ENCODE results near the gene TRUB1.
"Not testable (repeated sequence)": the region's sequence is repeated elsewhere in the genome, so short reads cannot be mapped to it uniquely, and the experiment has no call there.

The TRUB1 gene

DNA sequence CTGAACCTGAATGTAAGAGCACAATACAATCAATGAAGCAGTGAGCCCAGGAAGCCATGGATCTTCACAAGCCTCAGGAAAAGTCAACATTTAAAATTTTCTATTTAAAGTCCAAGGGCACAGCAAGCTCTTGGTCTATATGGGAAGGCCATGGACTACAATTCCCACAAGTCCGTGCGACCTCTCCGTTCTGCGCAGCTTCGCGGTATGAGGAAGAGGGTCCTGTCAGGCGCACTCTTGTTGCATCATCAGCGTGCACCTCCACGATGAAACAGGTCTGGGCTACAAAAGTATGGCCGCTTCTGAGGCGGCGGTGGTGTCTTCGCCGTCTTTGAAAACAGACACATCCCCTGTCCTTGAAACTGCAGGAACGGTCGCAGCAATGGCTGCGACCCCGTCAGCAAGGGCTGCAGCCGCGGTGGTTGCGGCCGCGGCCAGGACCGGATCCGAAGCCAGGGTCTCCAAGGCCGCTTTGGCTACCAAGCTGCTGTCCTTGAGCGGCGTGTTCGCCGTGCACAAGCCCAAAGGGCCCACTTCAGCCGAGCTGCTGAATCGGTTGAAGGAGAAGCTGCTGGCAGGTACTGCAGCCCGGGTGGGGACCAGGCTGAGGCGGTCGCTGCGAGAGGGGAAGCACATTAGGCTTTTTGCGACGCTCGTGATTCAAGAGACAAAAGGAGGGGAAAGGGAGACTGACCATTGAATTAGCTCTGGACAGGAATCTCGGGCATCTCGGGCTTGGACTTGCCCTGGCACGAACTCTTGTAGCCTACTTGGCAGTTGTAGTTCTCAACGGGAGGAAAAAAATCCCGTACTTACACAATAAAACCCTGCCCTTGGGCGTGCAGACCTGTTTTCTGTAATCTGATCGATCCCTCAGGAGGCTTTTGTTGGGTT lies at the start of gene TRUB1:
Gene TRUB1 (plus strand): TSS at position 234 of the 894 bp plus-strand sequence. CDS start 59 bp downstream, at position 293.
- in situ Hi-C loops (cut with HindIII; ENCODE audit: low pct_ligation_motif_present, low pct_unique_long_range_greater_than_20kb, low sequenced_read_pairs), result no loop called here
- peak; percentile 97 for DNase-seq

DNA sequence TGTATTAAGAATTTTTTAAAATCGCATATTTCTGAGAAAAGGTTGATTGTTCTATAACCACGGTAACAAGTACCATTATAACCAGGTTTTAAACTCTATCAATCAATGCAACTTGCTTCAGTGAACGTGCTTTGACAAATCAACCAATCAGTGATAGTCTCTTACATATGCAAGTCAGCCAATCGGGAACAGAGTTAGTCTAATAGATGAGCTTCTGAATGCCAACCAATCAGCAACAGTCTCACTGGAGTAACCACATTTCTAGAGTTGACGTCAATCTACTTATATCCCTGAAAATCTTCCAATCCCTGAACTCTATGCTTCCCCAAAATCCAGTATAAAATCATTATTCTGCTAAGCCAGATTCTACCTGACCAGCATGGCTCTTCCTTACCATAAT lies 44.7 kb upstream of the TRUB1 start:
- in situ Hi-C loops (cut with HindIII; ENCODE audit: low pct_ligation_motif_present, low pct_unique_long_range_greater_than_20kb, low sequenced_read_pairs), result loop anchor here (25.0 kb wide), 1 partner anchor 219 kb away; no protein-coding TSS in a partner anchor
- no peak for DNase-seq

DNA sequence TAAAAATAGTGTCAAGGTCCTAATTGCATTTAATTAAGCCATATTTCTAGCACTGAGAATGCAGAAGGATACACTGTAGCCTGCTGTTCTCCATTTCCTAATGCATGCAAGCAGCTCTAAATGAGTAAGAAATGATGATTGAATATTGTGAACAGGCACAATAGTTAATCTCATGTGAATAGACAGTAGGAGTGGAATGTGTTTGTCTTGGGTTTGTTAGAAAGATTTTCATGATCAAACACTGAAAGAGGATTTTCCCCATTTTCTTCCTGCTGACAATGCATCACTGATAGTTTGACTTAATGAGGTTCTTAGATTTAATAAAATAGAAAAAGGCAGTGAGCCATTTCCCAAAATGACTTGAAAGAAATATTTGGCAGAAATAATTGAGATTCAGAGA lies 43.1 kb upstream of the TRUB1 start:
- DNase-seq, result no peak
- in situ Hi-C loops (cut with HindIII; ENCODE audit: low pct_ligation_motif_present, low pct_unique_long_range_greater_than_20kb, low sequenced_read_pairs), result loop anchor here (25.0 kb wide), 1 partner anchor 217 kb away; no protein-coding TSS in a partner anchor

DNA sequence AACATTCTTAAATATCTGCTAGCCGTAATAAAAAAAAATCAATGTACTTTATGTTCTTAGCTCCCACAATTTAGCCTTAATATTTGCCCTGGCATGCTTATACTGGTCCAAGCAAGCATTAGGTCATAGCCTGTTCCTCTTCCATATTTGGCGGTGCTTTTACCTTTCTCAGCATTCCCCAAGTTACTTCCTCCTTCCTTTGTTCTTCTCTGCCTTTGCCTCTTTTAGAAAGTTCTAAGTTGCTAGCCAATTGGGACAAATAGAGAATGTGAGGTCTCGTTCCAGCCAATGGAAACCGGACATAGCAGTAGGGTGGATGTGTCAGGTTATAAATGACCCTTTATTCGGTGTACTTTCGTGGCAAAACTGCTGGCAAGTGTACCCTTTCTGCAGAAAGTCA lies 41.0 kb upstream of the TRUB1 start:
- not testable (repeated sequence) for DNase-seq
- in situ Hi-C loops (cut with HindIII; ENCODE audit: low pct_ligation_motif_present, low pct_unique_long_range_greater_than_20kb, low sequenced_read_pairs), result loop anchor here (25.0 kb wide), 1 partner anchor 215 kb away; no protein-coding TSS in a partner anchor

DNA sequence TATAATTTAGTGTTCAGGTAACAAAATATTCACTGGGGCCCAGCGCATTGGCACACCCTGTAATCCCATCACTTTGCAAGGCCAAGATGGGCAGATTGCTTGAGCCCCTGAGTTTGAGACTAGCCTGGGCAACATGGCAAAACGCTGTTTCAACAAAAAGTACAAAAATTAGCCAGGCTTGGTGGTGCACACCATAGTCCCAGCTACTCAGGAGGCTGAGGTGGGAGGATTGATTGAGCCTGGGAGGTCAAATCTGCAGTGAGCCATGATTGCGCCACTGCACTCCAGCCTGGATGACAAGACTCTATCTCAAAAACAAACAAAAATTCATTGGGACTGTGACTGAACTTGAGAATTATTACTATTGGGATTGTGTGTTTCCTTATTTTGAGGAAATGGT lies 40.4 kb upstream of the TRUB1 start:
- in situ Hi-C loops (cut with HindIII; ENCODE audit: low pct_ligation_motif_present, low pct_unique_long_range_greater_than_20kb, low sequenced_read_pairs), result loop anchor here (25.0 kb wide), 1 partner anchor 215 kb away; no protein-coding TSS in a partner anchor
- DNase-seq, result no peak

DNA sequence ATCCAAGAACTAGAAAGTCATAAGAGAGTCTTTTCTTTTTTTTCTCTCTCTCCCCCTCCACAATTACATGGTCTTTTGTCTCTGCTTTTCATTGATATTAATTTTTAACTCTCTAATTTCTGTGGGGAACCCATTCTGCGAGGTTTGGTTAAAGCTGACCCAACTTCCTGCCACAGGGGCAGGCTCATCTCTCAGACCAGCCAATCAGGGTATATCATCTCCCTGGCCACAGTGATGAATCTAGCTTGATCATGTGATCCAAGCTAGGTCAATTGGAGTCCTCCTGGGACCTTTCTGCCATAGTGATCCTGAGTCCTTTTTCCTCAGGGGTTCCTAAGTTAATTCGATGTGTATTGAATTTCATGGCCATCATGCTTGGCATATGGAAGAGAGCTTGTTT lies 38.0 kb upstream of the TRUB1 start:
- DNase-seq, result no peak
- in situ Hi-C loops (cut with HindIII; ENCODE audit: low pct_ligation_motif_present, low pct_unique_long_range_greater_than_20kb, low sequenced_read_pairs), result loop anchor here (25.0 kb wide), 1 partner anchor 212 kb away; no protein-coding TSS in a partner anchor

DNA sequence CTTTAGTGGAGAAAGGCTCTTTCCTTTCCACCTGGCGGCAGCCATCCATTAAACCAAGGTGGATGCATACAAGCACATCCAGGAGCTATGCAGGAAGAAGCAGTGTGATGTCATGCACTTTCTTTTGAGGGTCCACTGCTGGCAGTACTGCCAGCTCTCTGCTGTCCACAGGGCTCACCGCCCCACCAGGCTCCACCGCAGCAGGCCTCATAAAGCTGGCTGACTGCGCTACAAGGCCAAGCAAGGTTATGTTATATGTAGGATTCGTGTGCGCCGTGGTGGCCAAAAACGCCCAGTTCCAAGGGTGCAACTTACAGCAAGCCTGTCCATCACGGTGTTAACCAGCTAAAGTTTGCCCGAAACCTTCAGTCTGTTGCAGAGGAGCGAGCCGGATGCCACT lies 37.3 kb upstream of the TRUB1 start:
- DNase-seq, result no peak
- in situ Hi-C loops (cut with HindIII; ENCODE audit: low pct_ligation_motif_present, low pct_unique_long_range_greater_than_20kb, low sequenced_read_pairs), result no loop called here

DNA sequence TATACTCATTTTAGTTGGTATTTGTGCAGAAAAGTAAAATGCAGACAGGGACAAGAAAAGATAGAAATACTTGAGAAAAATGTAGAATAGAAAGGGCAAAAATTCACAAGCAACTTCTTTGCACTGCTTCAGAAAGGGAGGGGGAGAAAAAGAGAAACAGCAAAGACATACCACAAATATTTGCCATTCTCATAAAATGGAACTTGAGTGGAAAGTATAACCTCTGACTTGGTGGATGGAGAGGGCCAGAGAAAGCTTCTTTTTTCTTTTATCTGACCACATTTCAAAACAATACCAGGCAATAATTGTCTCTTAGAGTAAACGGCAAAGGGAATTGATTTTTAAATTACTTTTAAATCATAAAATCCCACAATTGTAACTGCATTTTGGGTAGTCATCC lies 35.8 kb upstream of the TRUB1 start:
- in situ Hi-C loops (cut with HindIII; ENCODE audit: low pct_ligation_motif_present, low pct_unique_long_range_greater_than_20kb, low sequenced_read_pairs), result no loop called here
- peak; percentile 36 for DNase-seq

DNA sequence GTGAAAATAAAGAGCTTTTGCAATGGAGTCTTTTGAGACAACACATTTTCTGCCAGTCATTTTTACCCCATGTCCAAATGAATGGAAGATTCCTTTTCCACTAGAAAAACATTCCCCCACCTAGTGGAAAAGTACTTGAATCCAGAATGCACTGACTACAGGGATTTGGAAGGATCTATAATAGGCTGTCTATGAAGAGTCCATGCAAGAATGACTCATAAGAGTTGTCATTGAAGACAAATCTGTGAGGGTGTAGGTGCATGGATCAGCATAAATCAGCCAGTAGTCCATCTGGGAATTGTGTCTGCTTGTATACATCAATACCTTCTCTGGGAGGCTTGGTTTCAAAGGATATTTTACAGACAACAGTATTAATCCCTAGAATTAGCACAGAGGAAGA lies 32.5 kb upstream of the TRUB1 start:
- peak; percentile 50 for DNase-seq
- in situ Hi-C loops (cut with HindIII; ENCODE audit: low pct_ligation_motif_present, low pct_unique_long_range_greater_than_20kb, low sequenced_read_pairs), result no loop called here

DNA sequence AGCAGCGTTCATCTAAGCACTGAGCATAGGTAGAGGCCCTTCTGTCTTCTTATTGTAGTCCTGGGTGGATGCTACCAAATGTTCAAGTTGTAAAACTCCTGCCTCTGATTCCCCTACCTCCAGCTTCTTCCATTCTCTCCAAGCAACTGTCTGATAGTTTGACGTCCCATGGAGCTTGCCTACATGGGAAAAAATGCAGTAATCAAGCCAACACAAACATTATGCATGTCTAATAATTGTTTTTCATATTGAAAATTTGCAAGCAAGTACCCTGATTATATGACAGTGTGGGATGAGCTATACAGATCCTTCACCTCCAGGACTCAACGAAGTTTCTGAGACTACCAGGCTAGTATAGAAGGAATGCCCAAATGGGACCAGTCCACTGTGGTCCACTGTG lies 31.0 kb upstream of the TRUB1 start:
- in situ Hi-C loops (cut with HindIII; ENCODE audit: low pct_ligation_motif_present, low pct_unique_long_range_greater_than_20kb, low sequenced_read_pairs), result no loop called here

DNA sequence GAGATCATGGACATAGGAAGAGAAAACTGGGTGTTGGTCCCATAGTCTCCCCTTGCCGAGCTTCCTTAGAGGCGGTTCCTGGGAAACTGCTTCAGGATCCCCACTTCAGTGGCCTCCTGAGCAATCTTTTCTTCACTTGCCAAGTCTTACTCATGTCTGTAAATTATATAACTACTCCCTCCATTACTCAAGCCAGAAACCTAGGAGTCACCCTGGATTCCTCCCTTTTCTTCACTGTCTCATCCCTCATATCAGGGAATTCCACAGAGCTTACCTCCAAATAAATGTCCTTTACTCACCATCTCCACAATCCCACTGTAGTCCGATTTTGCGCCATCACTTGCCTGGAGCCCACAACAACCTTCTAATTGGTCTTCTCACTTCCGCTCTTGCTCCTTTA lies 29.1 kb upstream of the TRUB1 start:
- DNase-seq, result no peak
- in situ Hi-C loops (cut with HindIII; ENCODE audit: low pct_ligation_motif_present, low pct_unique_long_range_greater_than_20kb, low sequenced_read_pairs), result no loop called here

More for the DNA sequence above, 31.0 kb upstream of the TRUB1 start:
- no peak for DNase-seq

DNA sequence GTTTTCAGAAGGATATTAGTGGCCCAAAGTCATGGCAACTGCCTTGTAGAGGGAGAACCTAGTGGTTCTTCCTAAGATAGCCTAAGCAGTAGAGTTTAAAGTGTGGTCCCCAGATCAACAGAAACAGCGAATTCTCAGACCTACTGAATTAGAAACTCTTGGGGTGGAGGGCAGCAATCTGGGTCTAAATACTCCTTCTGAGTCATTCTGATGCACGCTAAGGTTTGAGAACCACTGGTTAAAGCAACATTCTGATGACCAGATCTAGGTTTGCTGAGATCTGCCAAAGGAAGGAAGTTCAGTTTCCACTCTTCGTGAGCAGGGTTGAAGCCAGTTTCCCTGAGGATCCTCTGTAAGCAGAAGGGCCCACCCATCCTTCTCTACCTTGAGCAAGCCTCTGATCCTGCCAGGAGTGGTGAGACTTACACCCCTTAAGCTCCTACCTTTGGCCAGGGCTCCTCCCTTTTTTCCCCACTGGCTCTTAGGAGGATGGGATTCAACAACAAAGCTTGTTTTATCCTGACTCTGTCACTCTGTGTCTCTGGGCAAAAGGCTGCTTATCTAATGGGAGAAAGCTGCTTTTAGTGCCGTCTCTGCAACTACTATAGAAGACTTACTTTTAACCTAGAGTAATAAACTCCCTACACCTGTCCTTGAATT lies 26.8 kb upstream of the TRUB1 start:
- in situ Hi-C loops (cut with HindIII; ENCODE audit: low pct_ligation_motif_present, low pct_unique_long_range_greater_than_20kb, low sequenced_read_pairs), result no loop called here
- no peak for DNase-seq

DNA sequence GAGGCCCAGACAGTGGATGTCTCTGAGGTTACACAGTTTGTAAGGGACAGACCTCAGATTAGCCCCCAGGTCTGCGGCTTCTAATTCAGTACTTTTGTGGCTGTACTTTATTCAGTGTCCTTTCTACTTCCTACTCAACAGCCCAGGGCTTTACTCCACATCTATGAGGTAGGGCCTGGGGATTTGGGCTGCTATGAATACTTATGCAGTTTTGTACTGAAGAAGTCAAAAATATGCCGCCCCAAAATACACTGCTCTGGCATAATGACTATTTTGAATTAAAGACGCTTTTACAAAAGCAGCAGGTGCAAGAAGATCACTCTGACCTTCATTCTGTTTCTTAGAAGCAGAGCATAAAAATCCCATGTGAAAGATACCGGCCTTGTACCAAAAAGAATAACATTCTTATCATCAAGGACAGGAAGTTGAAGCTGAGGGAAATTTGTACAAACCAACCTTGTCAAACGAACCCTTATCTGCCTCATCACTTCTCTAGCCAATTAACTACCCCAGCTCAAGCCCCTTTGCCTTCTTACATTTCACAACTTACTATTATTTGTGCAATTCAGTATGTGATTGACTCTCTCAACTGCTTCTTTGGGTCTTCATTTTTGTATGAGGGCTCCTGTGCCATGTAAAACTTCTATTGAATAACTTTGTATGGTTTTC lies 26.1 kb upstream of the TRUB1 start:
- in situ Hi-C loops (cut with HindIII; ENCODE audit: low pct_ligation_motif_present, low pct_unique_long_range_greater_than_20kb, low sequenced_read_pairs), result no loop called here
- no peak for DNase-seq

DNA sequence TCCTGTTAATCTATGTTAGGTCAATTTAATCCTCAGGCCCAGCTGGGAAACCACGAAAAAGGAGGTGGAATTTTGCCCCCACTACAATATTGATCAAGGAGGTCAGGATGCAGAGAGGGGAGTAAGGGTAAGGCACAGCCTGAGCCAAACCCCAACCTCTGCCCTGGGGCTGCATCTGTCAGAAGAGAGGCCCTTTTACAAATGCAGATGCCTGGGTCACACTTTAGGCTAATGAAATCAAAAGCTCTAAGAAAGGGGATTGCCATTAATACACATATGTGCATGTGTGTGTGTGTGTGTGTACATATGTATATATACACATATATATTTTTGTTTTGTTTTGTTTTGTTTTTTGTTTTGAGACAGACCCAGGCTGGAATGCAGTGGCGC lies 25.5 kb upstream of the TRUB1 start:
- in situ Hi-C loops (cut with HindIII; ENCODE audit: low pct_ligation_motif_present, low pct_unique_long_range_greater_than_20kb, low sequenced_read_pairs), result no loop called here
- DNase-seq, result no peak

DNA sequence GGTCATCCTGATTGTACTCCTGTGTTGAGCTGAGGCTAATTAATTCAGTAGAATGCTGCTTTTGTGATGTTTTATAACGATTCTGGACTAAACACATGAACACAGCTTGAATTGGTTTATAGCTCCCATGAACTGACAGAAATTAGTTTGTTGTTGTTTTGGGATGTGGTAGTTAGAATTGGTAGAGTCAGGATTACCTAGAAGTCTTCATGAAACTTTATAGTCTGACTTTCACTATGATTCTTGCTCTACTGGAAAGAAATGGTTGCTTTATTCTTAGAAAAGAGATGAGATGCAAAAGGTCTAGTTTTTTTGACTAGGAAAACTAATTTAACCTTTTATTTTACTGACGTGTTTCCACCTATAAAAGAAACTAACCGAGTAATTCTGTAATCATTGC lies 23.4 kb upstream of the TRUB1 start:
- in situ Hi-C loops (cut with HindIII; ENCODE audit: low pct_ligation_motif_present, low pct_unique_long_range_greater_than_20kb, low sequenced_read_pairs), result no loop called here
- DNase-seq, result no peak

DNA sequence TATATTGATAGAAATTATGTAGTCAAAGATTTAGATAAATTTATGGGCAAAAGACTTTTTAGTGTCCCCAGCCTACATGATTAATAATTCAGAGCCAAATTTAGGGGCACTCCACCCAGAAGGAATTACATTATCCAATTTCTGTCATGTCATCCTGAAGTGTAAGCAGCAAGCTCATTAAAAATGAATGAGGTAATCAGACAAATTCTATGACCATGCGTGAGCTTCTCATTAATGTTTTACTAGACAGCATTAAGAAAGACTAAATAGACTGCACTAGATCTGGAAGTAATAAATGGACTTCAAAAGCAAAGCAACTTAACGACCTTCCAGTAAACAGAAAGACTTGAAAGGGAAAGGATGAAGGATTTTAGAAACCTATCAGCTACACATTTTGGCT lies 22.7 kb upstream of the TRUB1 start:
- in situ Hi-C loops (cut with HindIII; ENCODE audit: low pct_ligation_motif_present, low pct_unique_long_range_greater_than_20kb, low sequenced_read_pairs), result no loop called here
- DNase-seq, result peak; percentile 74

DNA sequence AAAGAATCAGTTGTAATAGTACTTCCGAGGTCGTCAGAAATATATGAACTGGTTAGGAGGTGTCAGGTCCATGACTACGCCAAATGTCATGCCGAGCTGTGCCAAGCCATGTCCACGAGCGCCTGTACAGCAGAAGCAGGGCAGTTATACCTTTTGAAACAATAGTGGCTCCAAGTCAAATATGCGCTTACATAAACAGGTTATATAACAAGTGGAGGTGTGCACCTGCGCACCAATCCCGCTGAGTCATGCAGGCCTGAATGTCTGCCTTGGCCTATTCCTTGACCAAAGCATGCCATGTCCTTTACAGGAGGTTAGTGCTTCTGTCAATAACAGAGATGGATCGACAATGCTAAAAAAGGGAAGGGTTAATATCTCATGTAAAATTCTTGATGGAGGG lies 21.3 kb upstream of the TRUB1 start:
- DNase-seq, result no peak
- in situ Hi-C loops (cut with HindIII; ENCODE audit: low pct_ligation_motif_present, low pct_unique_long_range_greater_than_20kb, low sequenced_read_pairs), result no loop called here

DNA sequence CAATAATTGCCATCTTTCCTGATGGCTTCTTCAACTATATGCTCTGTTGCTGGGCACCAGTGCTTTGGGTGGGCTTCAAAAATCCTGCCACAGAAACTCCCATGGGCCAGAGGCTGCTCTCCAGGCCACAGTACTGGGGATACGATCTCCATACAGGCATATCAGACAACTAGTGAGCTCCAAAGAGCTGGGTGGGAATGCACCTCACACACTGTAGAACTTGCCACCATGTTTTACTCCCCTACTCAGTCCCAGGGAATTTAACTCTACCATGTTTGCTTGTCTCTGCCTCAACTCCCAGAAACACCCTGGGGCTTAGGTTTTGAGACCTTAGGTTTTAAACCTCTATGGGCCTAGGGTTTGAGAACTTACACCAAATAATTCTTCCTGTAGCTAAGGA lies 20.5 kb upstream of the TRUB1 start:
- no peak for DNase-seq
- in situ Hi-C loops (cut with HindIII; ENCODE audit: low pct_ligation_motif_present, low pct_unique_long_range_greater_than_20kb, low sequenced_read_pairs), result no loop called here
